Putamen (tissue), 1 donor: Measurements from ENCODE around the gene NRXN2.
"Not testable (repeated sequence)": the region's sequence is repeated elsewhere in the genome, so short reads cannot be mapped to it uniquely, and the experiment has no call there.

Source experiments
- DNase-seq: peaks from one replicate; pipeline ENCODE4 v3.0.0-alpha.2; 2016; ENCODE audit warnings: low spot score

The NRXN2 gene

GRCh38 chr11:64674774-64675173, 48.2 kb downstream of the NRXN2 start:
- no peak for DNase-seq

GRCh38 chr11:64673279-64673678, 49.7 kb downstream of the NRXN2 start:
- no peak for DNase-seq

- no peak for DNase-seq
Measured at GRCh38 chr11:64672875-64673274, 50.1 kb downstream of the NRXN2 start.

- no peak for DNase-seq
Measured at GRCh38 chr11:64670975-64671374, 52.0 kb downstream of the NRXN2 start.

GRCh38 chr11:64667154-64667745, 55.7 kb downstream of the NRXN2 start:
- DNase-seq: no peak

GRCh38 chr11:64665411-64665821, 57.6 kb downstream of the NRXN2 start:
- DNase-seq: no peak

GRCh38 chr11:64664236-64664870, 58.6 kb downstream of the NRXN2 start:
- DNase-seq: not testable (repeated sequence)

- DNase-seq: no peak
Measured at GRCh38 chr11:64663656-64664055, 59.3 kb downstream of the NRXN2 start.

GRCh38 chr11:64661614-64662013, 61.4 kb downstream of the NRXN2 start:
- DNase-seq: no peak

- DNase-seq: no peak
Measured at GRCh38 chr11:64661146-64661545, 61.9 kb downstream of the NRXN2 start.

GRCh38 chr11:64660706-64661105, 62.3 kb downstream of the NRXN2 start:
- DNase-seq: no peak

- no peak for DNase-seq
Measured at GRCh38 chr11:64660205-64660604, 62.8 kb downstream of the NRXN2 start.

GRCh38 chr11:64659417-64660144, 63.4 kb downstream of the NRXN2 start:
- DNase-seq: no peak

GRCh38 chr11:64658265-64658664, 64.7 kb downstream of the NRXN2 start:
- DNase-seq: no peak

GRCh38 chr11:64656862-64657261, 66.1 kb downstream of the NRXN2 start:
- DNase-seq: no peak

- DNase-seq: no peak
Measured at GRCh38 chr11:64655941-64656601, 66.9 kb downstream of the NRXN2 start.

GRCh38 chr11:64654958-64655541, 67.9 kb downstream of the NRXN2 start:
- no peak for DNase-seq

- DNase-seq: no peak
Measured at GRCh38 chr11:64654439-64654838, 68.6 kb downstream of the NRXN2 start.

- DNase-seq: no peak
Measured at GRCh38 chr11:64653388-64653973, 69.5 kb downstream of the NRXN2 start.

- peak; percentile 79 for DNase-seq
Measured at GRCh38 chr11:64652586-64653387, 70.2 kb downstream of the NRXN2 start.

- DNase-seq: no peak
Measured at GRCh38 chr11:64650923-64651523, 72.0 kb downstream of the NRXN2 start.
